ENCODE measurements around the gene SUMF1.

GRCh38 chr3:4449043-4449805 is 17.8 kb downstream of the SUMF1 start:
- TF ChIP-seq POLR2A (IDR thresholded peaks at IDR 0.05) (no peak), CTCF (IDR thresholded peaks at IDR 0.05) (no peak)

Data from adrenal gland (tissue), 5 donors.